GM12878 (cell line): Measurements from ENCODE around the gene CCDC12. TPM values are rescaled to one million over a fixed set of nuclear protein-coding genes. Genes with fewer than 3 reads are reported as not detected.

Experiments
- ATF2 ChIP-seq: IDR thresholded peaks from 2 replicates; pipeline ENCODE4 v1.6.1; 2012; ENCODE audit warnings: low read length, inconsistent platforms
- CEBPB ChIP-seq, 2 experiments: fragments of 150-350 bp in 1 of 2; IDR thresholded peaks; 2 replicates each; pipeline ENCODE4 v1.6.1; 2012 to 2014; ENCODE audit warnings: low read depth in 2 of 2, low read length in 2 of 2, borderline replicate concordance in 1 of 2, inconsistent platforms in 1 of 2
- CTCF ChIP-seq, 3 experiments: IDR thresholded peaks in 2 of 3; conservative IDR thresholded peaks in 1 of 3; 2 replicates each; pipeline ENCODE4 v1.5.1; 2011; ENCODE audit warnings: low read depth in 3 of 3, low read length in 3 of 3, mild to moderate bottlenecking in 3 of 3, control low read depth in 2 of 3, moderate library complexity in 2 of 3, inconsistent platforms in 1 of 3, mixed read lengths in 1 of 3; ENCODE audit not compliant: control insufficient read depth in 2 of 3, insufficient read depth in 1 of 3; ENCODE audit errors: extremely low read depth in 1 of 3
- ESRRA ChIP-seq: IDR thresholded peaks from 2 replicates; pipeline ENCODE4 v1.6.1; 2012; ENCODE audit warnings: mild to moderate bottlenecking, low read length, improper control_type of control experiment
- EZH2 ChIP-seq: IDR thresholded peaks from 2 replicates; pipeline ENCODE4 v1.6.1; 2012; ENCODE audit warnings: low read depth, mild to moderate bottlenecking, control low read depth, inconsistent platforms, low read length, borderline replicate concordance; ENCODE audit not compliant: control insufficient read depth
- GABPA ChIP-seq: IDR thresholded peaks from 2 replicates; pipeline ENCODE4 v1.6.1; 2014; ENCODE audit warnings: antibody characterized with exemption, low read depth, mild to moderate bottlenecking, inconsistent platforms
- KAT2A ChIP-seq: conservative IDR thresholded peaks from 2 replicates; pipeline ENCODE4 v1.6.1; 2011; ENCODE audit warnings: low read depth, low read length; ENCODE audit not compliant: control insufficient read depth
- KDM1A ChIP-seq: fragments of 200-600 bp; sonication (generic); IDR thresholded peaks from 2 replicates; pipeline ENCODE4 v1.6.1; 2016; ENCODE audit warnings: borderline replicate concordance
- SMAD1 ChIP-seq: fragments of 450-650 bp; IDR thresholded peaks from 2 replicates; pipeline ENCODE4 v1.6.1; 2018; ENCODE audit warnings: mild to moderate bottlenecking, low read depth; ENCODE audit not compliant: partially characterized antibody
- TCF12 ChIP-seq: IDR thresholded peaks from 2 replicates; pipeline ENCODE4 v1.6.1; 2011; ENCODE audit warnings: low read depth, mild to moderate bottlenecking, low read length
- ZNF687 ChIP-seq: fragments of 450-650 bp; IDR thresholded peaks from 2 replicates; pipeline ENCODE4 v1.6.1; 2017; ENCODE audit warnings: mild to moderate bottlenecking, moderate library complexity
- polyA plus RNA-seq, 11 experiments: library from polyadenylated mRNA; depleted of rRNA in 4 of 11; unstranded in 6 of 11; stranded (reverse) in 5 of 11; fragments of >200 nt; fragmentation: Nextera tagmentation in 4 of 11; fragmentation: Illumina TruSeq in 1 of 11; extraction: Ambion mirVana in 4 of 11; extraction: Trizol in 1 of 11; gene quantifications; 1 replicate in 1 of 11; 2 replicates in 10 of 11; pipeline versions ENCODE4 v1.2.1 to v1.2.3, GENCODE V29; 2011 to 2016; ENCODE audit warnings: inconsistent platforms in 2 of 11, missing spikeins in 2 of 11, low read depth in 1 of 11
- total RNA-seq, 4 experiments: library from RNA; depleted of rRNA in 3 of 4; stranded (reverse); fragments of >200 nt in 3 of 4; fragmentation: Illumina TruSeq in 1 of 4; extraction: Trizol in 1 of 4; gene quantifications; 2 replicates each; pipeline versions ENCODE4 v1.2.1 to v1.2.3, GENCODE V29; 2013 to 2021
- TF ChIP-seq, protein P1 (sequence below): fragments of 450-650 bp; formaldehyde crosslinking; IDR thresholded peaks from 2 replicates; pipeline ENCODE4 v1.5.0; 2022; ENCODE audit warnings: mild to moderate bottlenecking, missing genetic modification characterization
- TF ChIP-seq, protein P2 (sequence below): IDR thresholded peaks from 2 replicates; pipeline ENCODE4 v1.6.1; 2012; ENCODE audit warnings: low read depth, low read length, improper control_type of control experiment

CCDC12 gene
- total and polyA plus RNA-seq, 10 of the 15 experiments (the other 5 are each of a cell fraction or from before 2014, with no cell fraction given) = 9.2 to 91.4 (median 61.3) TPM

- TF ChIP-seq, protein P1, sequence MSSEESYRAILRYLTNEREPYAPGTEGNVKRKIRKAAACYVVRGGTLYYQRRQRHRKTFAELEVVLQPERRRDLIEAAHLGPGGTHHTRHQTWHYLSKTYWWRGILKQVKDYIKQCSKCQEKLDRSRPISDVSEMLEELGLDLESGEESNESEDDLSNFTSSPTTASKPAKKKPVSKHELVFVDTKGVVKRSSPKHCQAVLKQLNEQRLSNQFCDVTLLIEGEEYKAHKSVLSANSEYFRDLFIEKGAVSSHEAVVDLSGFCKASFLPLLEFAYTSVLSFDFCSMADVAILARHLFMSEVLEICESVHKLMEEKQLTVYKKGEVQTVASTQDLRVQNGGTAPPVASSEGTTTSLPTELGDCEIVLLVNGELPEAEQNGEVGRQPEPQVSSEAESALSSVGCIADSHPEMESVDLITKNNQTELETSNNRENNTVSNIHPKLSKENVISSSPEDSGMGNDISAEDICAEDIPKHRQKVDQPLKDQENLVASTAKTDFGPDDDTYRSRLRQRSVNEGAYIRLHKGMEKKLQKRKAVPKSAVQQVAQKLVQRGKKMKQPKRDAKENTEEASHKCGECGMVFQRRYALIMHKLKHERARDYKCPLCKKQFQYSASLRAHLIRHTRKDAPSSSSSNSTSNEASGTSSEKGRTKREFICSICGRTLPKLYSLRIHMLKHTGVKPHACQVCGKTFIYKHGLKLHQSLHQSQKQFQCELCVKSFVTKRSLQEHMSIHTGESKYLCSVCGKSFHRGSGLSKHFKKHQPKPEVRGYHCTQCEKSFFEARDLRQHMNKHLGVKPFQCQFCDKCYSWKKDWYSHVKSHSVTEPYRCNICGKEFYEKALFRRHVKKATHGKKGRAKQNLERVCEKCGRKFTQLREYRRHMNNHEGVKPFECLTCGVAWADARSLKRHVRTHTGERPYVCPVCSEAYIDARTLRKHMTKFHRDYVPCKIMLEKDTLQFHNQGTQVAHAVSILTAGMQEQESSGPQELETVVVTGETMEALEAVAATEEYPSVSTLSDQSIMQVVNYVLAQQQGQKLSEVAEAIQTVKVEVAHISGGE = no peak
- no peak for TF ChIP-seq ZNF687
- no peak for TF ChIP-seq CEBPB (IDR thresholded peaks at IDR 0.05; ENCODE audit: borderline replicate concordance in 1 of 2, low read depth in 2 of 2, low read length in 2 of 2)
- no peak for TF ChIP-seq ESRRA
- TF ChIP-seq EZH2 = no peak
- TF ChIP-seq GABPA = no peak
- no peak for TF ChIP-seq KDM1A
- TF ChIP-seq KAT2A = no peak
- TF ChIP-seq SMAD1 = no peak
- TF ChIP-seq CTCF (IDR thresholded peaks at IDR 0.05 in 2 of 3, conservative IDR thresholded peaks at IDR 0.05 in 1 of 3; ENCODE audit: control insufficient read depth in 2 of 3, extremely low read depth in 1 of 3, insufficient read depth in 1 of 3, low read depth in 3 of 3, low read length in 3 of 3) = peak; percentile 88 to 93 (median 88)
- peak; percentile 55; the same call in 1 of the 2 replicates for TF ChIP-seq TCF12
- TF ChIP-seq, protein P2, sequence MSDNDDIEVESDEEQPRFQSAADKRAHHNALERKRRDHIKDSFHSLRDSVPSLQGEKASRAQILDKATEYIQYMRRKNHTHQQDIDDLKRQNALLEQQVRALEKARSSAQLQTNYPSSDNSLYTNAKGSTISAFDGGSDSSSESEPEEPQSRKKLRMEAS = no peak
- no peak for TF ChIP-seq ATF2
Measured at GRCh38 chr3:46909535-46910161, 66.9 kb downstream of the CCDC12 start (continued).
